Kidney (tissue), 14 donors: ENCODE results near the gene TMEM106A. TPM values are rescaled to one million over a fixed set of nuclear protein-coding genes. Genes with fewer than 3 reads are reported as not detected.

ENCODE experiments used
- DNase-seq, 5 donors: peaks; one replicate each; pipeline ENCODE4 v3.0.0-alpha.2; 2013 to 2020
- FAIRE-seq: peaks from 2 replicates; lab custom pipeline; 2012; peaks lifted over from hg19 to GRCh38; lab: Jason Lieb, UNC
- H3K27ac ChIP-seq, 2 donors: one replicate each; pipeline ENCODE4 v1.7.0; 2013; ENCODE audit warnings: low read depth in 2 of 2, low read length in 2 of 2, inconsistent platforms in 1 of 2
- H3K27me3 ChIP-seq: one replicate; pipeline ENCODE4 v1.7.1; 2013; ENCODE audit warnings: low read length, inconsistent platforms; ENCODE audit not compliant: control insufficient read depth, insufficient read depth
- H3K36me3 ChIP-seq, 3 donors: one replicate each; pipeline versions ENCODE4 v1.7.0 to v1.7.1; 2013; ENCODE audit warnings: low read length in 3 of 3, control low read depth in 1 of 3, inconsistent platforms in 1 of 3; ENCODE audit not compliant: insufficient read depth in 3 of 3, control insufficient read depth in 2 of 3
- H3K4me1 ChIP-seq, 3 donors: one replicate each; pipeline versions ENCODE4 v1.7.0 to v1.7.1; 2013; ENCODE audit warnings: low read length in 3 of 3, inconsistent platforms in 1 of 3, low read depth in 1 of 3; ENCODE audit not compliant: control insufficient read depth in 2 of 3, insufficient read depth in 2 of 3
- H3K4me3 ChIP-seq, 3 donors: one replicate each; pipeline versions ENCODE4 v1.7.0 to v1.8.1; 2013; ENCODE audit warnings: low read length in 3 of 3, control low read depth in 1 of 3, inconsistent platforms in 1 of 3
- H3K9ac ChIP-seq, 3 donors: one replicate each; pipeline versions ENCODE4 v1.7.0 to v1.7.1; 2013; ENCODE audit warnings: low read length in 3 of 3, control low read depth in 1 of 3, inconsistent platforms in 1 of 3
- H3K9me3 ChIP-seq, 3 donors: one replicate each; pipeline versions ENCODE4 v1.7.0 to v1.7.1; 2013; ENCODE audit warnings: low read length in 3 of 3, control low read depth in 1 of 3, inconsistent platforms in 1 of 3; ENCODE audit not compliant: control insufficient read depth in 2 of 3, insufficient read depth in 1 of 3
- intact Hi-C: fragments of 100-400 bp; cut with DNase I; formaldehyde crosslinking; loops from one replicate; pipeline ENCODE4 v1.11.1; 2022
- polyA plus RNA-seq: library from polyadenylated mRNA; stranded (reverse); fragments of 350-450 nt; fragmentation: Illumina TruSeq; extraction: RNeasy Lipid Tissue Mini Kit (QIAGEN cat#74804); gene quantifications from one replicate; pipeline ENCODE4 v1.2.3, GENCODE V29; 2014; ENCODE audit warnings: low read depth, low replicate concordance; ENCODE audit not compliant: insufficient read depth
- total RNA-seq: library from RNA; stranded (reverse); fragmentation: NEBNext Ultra II Directional; extraction: Animal tissue kit (Norgen Biotek cat#: 25700); gene quantifications from one replicate; pipeline ENCODE4 v1.2.1, GENCODE V29; 2021
- TF ChIP-seq, protein P1 (sequence below): IDR thresholded peaks from 3 replicates; pipeline ENCODE4 v1.5.1; 2012; ENCODE audit warnings: mild to moderate bottlenecking, moderate library complexity, borderline replicate concordance; ENCODE audit not compliant: insufficient read depth; ENCODE audit errors: extremely low read depth
- donor health status: control.
- donor health status: control.
- donor health status: control.
- donor health status: control.
- donor health status: control.
- donor health status: DM: yes; HTN: yes; CAD: no.
- donor health status: Normal renal cell carcinoma (clear cell type).

The TMEM106A gene
- total and polyA plus RNA-seq, 2 donors from 2014 or later: 15.7 to 18.1 TPM

GRCh38 chr17:43219746-43220380 is 8.2 kb downstream of the TMEM106A start:
- peaks cover 0 to 43% (median 11%) of the 10 kb centered on the region in 3 donors for H3K36me3 ChIP-seq
- no peaks in the 10 kb centered on the region for H3K9me3 ChIP-seq
- H3K9ac ChIP-seq: no peak overlapping the region
- no peak for FAIRE-seq
- H3K4me3 ChIP-seq: no peak overlapping the region
- intact Hi-C loops: no loop called here
- DNase-seq: no peak
- TF ChIP-seq, protein P1, sequence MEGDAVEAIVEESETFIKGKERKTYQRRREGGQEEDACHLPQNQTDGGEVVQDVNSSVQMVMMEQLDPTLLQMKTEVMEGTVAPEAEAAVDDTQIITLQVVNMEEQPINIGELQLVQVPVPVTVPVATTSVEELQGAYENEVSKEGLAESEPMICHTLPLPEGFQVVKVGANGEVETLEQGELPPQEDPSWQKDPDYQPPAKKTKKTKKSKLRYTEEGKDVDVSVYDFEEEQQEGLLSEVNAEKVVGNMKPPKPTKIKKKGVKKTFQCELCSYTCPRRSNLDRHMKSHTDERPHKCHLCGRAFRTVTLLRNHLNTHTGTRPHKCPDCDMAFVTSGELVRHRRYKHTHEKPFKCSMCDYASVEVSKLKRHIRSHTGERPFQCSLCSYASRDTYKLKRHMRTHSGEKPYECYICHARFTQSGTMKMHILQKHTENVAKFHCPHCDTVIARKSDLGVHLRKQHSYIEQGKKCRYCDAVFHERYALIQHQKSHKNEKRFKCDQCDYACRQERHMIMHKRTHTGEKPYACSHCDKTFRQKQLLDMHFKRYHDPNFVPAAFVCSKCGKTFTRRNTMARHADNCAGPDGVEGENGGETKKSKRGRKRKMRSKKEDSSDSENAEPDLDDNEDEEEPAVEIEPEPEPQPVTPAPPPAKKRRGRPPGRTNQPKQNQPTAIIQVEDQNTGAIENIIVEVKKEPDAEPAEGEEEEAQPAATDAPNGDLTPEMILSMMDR: no peak
- peak overlapping the region in 1 of 2 donors; percentile 74 for H3K27ac ChIP-seq
- peaks cover 0 to 31% (median 14%) of the 10 kb centered on the region in 3 donors for H3K4me1 ChIP-seq
- no peaks in the 10 kb centered on the region for H3K27me3 ChIP-seq

DNA sequence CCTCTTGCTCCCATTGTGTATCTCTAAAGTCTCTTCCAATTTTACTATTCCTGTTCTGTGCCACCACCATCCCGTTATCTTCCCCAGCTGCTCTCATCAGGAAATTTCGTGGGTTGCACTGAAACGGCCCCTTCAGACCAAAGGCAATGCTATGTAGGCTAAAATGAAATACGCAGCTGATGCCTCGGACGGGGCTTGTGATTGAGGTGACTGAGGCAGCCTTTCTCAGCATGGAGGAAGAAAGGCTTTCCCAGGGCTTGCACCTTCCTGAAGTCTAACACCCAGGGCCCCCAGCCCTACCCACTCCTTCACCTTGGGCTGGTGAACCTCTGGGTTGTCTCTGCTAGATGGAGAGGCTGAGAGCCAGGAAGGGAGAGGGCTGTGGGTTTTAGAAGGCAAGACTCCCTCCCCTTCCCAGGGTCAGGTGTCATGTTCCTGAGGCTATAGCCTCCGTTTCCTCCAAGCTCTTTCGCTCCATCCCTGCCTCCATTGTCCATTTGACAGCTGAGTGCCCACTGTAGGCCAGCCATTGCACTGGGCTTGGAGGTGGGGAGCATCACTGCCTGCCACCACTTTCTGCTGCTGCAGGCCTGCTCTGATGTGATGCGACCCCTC is 8.9 kb downstream of the TMEM106A start:
- intact Hi-C loops: no loop called here
- Histone ChIP-seq H3K36me3 (peaks cover 0 to 38% (median 11%) of the 10 kb centered on the region in 3 donors), H3K9me3 (no peaks in the 10 kb centered on the region), H3K4me3 (no peak overlapping the region), H3K9ac (no peak overlapping the region), H3K4me1 (peaks cover 0 to 28% (median 14%) of the 10 kb centered on the region in 3 donors), H3K27ac (peak overlapping the region in 1 of 2 donors; percentile 74), H3K27me3 (no peaks in the 10 kb centered on the region)
- DNase-seq (no peak), FAIRE-seq (no peak)
- TF ChIP-seq, protein P1: no peak

GRCh38 chr17:43224146-43224705 is 12.6 kb downstream of the TMEM106A start:
- Histone ChIP-seq H3K9ac (no peak overlapping the region), H3K4me3 (no peak overlapping the region), H3K27me3 (no peaks in the 10 kb centered on the region), H3K4me1 (peaks cover 0 to 3% (median 1%) of the 10 kb centered on the region in 3 donors), H3K9me3 (no peaks in the 10 kb centered on the region), H3K27ac (no peak overlapping the region), H3K36me3 (peaks cover 0 to 22% (median 2%) of the 10 kb centered on the region in 3 donors)
- intact Hi-C loops: no loop called here
- TF ChIP-seq, protein P1: no peak
- FAIRE-seq (no peak), DNase-seq (no peak)
